Ureter (tissue), 1 donor: Measurements from ENCODE around the gene BBS2. TPM values are rescaled to one million over a fixed set of nuclear protein-coding genes. Genes with fewer than 3 reads are reported as not detected.
A peak's percentile ranks its signal among the peaks of the same experiment; 100 is the strongest.

ENCODE experiments used
- DNase-seq: peaks from one replicate; pipeline ENCODE4 v3.0.0-alpha.2; 2020; ENCODE audit warnings: low spot score
- total RNA-seq: library from RNA; stranded (reverse); gene quantifications from one replicate; pipeline ENCODE4 v1.2.4, GENCODE V29; 2023
- donor health status: DM: yes; HTN: yes; CAD: no.

BBS2 gene
- total RNA-seq, result 62.6 TPM

GRCh38 chr16:56519459-56520250, at the start of gene BBS2:
Gene BBS2, minus strand, starts transcription at chr16:56520024. Its CDS starts 162 bp downstream, at chr16:56519862.
- peak; percentile 92 for DNase-seq

- DNase-seq, result no peak
Measured at GRCh38 chr16:56564793-56565477, 45.1 kb upstream of the BBS2 start, which contains the start of gene MT4. Gene MT4, plus strand, starts transcription at chr16:56565073. Its CDS starts 56 bp downstream, at chr16:56565129.

GRCh38 chr16:56561126-56561525, 41.3 kb upstream of the BBS2 start:
- DNase-seq, result no peak

GRCh38 chr16:56560447-56560846, 40.6 kb upstream of the BBS2 start:
- no peak for DNase-seq

- no peak for DNase-seq
Measured at GRCh38 chr16:56559109-56559508, 39.3 kb upstream of the BBS2 start.

DNA sequence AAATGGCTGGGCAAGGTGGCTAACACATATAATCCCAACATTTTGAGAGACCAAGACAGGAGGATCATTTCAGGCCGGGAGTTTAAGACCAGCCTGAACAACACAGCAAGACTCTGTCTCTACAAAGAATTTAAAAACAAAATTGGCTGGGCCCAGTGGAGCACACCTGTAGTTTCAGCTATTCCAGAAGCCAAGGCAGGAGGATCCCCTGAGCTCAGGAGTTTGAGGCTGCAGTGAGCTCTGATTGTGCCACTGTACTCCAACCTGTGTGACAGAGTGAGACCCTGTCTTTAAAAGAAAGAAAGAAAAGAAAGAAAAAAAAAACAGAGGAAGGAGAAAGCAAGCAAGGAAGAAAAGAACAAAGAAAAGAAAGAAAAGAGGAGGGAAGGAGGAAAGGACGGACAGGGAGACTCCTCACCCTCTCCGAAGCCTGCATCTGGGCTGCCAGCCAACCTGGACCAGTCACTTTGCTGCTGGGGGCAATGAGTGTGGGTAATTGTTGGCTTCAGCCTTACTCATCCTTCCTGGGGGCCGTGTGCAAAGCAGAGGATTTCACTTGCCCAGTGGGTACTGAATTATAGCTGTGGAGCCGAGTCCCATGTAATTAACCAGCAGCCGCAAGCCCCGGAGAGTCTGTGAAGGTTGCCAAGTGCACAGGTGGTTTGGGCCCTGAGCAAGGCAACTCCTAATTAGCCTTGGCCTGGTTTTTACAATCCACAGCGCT, 38.4 kb upstream of the BBS2 start:
- DNase-seq, result no peak

DNA sequence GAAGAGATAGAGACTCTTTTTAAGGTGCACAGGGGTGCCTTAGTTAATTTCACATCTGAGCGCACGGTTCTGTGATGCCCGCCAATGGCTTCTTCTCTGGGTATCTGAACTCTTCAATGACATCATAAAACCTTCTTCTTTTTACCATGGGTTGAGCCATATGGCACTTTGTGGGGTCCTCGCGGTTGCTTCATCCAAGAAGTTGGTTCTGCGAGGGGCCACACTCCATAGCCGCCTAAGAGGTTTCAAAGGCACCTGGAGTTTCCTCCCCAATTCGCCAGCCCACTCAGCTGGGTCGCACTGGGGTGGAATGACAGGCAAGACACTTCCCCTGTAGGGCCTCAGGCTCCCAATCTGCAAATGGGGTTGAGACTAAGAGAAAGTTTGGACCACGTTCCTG, 34.6 kb upstream of the BBS2 start:
- no peak for DNase-seq

DNA sequence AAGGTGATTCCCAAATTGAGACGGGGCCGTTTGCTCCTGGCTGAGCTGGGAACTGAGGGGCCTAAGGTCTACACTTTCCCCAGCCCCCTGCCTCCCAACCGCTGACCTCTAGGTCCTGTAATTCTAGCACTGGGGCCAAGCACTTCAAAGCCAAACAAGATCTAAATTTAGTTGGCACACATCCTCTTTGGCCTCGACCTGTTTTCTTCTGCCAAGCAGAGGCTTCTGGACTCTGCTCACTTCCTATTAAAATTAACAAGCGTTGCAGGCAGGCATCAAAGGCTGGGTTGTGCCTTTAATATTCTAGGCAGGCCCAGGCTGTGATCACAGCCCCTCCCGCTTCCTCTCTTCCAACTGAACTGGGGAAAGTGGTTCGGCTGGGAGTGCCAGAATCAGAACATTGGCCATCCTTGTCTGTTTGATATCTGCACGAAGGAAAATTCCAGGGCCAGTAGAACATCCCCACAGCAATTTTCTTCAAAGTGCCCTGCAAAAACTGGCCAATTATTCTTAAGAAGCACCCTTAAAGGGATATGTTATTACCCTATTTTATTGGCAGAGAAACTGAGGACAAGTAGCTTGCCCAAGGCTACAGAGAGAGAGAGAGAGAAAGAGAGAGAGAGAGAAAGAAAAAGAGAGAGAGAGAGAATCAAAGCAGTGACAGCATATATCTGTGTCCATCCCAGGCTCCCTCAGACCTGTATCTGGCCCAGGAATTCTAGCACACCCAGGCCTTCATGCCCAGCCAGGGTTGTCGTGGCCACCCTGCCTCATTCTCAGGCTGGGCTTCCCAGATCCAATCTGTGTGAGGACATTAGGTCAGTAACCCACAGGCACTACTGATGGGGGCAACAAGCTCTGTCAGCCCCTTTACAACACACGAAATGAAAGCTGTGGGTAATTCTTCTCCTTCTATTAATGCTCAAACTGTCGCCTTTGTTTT, 32.2 kb upstream of the BBS2 start:
- peak; percentile 45 for DNase-seq

DNA sequence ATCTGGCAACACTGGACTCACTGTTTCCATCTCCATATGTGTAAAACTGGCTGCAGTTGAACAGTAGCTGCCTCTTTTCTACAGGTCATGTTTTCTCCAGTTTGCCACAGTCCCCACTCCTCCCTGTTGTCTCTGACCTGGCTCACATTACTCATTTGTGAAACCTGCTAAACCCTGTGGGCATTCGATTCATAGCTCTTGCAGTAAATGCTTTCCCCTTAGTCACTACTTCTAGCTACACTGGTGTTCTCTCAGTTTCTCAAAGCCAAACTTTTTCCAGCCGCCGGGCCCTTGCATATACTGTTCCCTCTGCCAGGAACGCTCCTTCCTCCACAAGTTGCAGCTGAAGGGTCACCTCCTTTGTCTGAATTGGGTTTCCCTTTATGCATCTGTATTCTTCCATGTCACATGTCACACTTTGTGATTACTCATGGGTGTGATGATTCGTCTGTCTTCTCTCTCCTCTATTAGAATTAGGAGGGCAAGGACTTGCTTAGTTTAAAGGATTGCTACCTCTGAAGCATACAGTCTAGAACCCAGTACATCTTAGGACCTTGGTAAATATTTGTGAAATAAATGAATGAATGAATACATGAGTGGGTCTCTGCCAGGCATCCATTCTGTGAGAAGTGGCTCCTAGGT, 30.0 kb upstream of the BBS2 start:
- no peak for DNase-seq

DNA sequence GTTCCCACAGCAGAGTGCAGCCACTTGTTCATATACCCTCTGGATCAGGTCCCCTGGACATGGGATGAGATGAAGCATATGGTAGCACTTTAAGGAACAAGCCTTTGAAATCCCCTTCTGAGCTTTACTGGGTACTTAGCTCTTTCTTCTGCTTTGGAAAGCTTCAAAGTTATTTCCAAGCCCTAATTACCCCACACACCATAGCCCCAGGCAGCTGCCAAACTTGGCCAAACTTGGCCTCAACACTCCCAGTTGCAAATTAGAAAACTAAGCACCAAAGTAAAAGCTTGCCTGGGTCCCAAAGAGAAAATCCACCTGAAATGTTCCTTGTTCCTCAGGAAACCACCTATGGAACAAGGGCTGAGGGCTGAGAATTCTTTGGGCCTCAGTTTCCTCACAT, 29.3 kb upstream of the BBS2 start:
- no peak for DNase-seq

- no peak for DNase-seq
Measured at GRCh38 chr16:56547949-56548567, 28.2 kb upstream of the BBS2 start.

GRCh38 chr16:56547120-56547948, 27.5 kb upstream of the BBS2 start:
- no peak for DNase-seq

DNA sequence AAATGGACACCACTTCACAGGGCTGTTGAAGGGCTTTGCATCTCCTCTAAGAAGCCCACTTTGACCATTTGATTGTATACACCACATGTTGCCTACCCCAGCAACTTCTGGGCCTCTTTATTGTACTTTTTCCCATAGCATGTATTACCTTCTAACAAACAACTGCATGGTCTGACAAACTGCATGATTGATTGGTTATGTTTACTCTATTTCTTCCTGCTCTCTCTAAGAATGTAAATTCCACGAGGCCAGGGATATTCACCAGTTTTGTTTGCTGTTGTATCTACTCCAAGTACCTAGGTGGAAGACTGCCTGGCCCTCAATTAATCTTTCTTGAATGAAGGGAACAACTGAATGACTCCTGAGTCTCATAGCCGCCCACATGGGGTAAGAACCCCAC, 22.2 kb upstream of the BBS2 start:
- no peak for DNase-seq

GRCh38 chr16:56539656-56540055, 19.8 kb upstream of the BBS2 start:
- DNase-seq, result peak; percentile 46

DNA sequence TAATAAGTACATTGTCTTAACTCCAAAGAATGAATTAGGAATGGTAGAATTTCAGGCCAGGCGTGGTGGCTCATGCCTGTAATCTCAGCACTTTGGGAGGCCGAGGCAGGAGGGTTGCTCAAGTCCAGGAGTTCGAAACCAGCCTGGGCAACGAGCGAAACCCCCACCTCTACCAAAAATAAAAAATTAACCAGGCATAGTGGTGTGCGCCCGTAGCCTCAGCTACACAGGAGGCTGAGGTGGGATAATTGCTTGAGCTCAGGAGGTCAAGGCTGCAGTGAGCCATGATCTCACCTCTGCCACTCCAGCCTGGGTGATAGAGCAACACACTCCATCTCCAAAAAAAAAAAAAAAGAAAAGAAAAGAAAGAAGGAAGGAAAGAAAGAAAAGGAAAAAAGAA, 18.5 kb upstream of the BBS2 start:
- no peak for DNase-seq

- no peak for DNase-seq
Measured at GRCh38 chr16:56534847-56535383, 15.1 kb upstream of the BBS2 start.

- no peak for DNase-seq
Measured at GRCh38 chr16:56532714-56533113, 12.9 kb upstream of the BBS2 start.

GRCh38 chr16:56530872-56531271, 11.0 kb upstream of the BBS2 start:
- DNase-seq, result no peak

GRCh38 chr16:56525236-56525635, 5.4 kb upstream of the BBS2 start:
- DNase-seq, result no peak
